ENCODE measurements around the gene TACSTD2. TPM values are rescaled to one million over a fixed set of nuclear protein-coding genes. Genes with fewer than 3 reads are reported as not detected.

TACSTD2 gene
- polyA plus RNA-seq, 1 donor (not counting 4 experiments of a cell fraction or from before 2014, with no cell fraction given): 382 TPM

DNA sequence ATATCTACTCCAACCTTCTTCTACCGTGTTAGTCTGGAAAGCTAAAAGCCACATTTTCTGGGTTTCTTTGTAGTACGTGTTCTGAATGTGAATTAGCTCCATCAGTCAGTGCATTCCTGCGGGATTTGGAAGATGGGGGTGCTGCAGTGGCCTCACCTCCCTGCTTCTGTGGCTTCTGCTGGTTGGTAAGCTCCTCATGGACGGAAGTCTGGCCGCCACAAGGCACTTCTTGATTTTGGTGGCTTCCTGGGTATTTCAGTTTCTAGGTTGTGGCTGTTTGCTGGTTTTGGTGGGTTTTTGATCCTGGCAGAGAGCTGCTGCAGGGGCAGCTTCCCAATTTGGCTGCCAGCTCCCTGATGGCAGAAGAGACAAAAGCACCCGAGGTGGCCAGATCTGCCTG is 20.9 kb upstream of the TACSTD2 start:
- Histone ChIP-seq H3K27ac (ENCODE audit: control insufficient read depth, insufficient read depth, low read length) (no peak overlapping the region), H3K9me1 (ENCODE audit: control insufficient read depth, extremely low read depth, insufficient read depth, low read length) (no peaks in the 10 kb centered on the region), H3K36me3 (ENCODE audit: control insufficient read depth in 2 of 2, extremely low read depth in 1 of 2, insufficient read depth in 2 of 2, low read length in 2 of 2) (peaks cover 2 to 8% of the 10 kb centered on the region in 2 experiments), H3K4me2 (ENCODE audit: control insufficient read depth, extremely low read depth, insufficient read depth, low read depth, low read length) (no peak overlapping the region), H3K79me2 (ENCODE audit: control insufficient read depth, insufficient read depth, low read length) (no peaks in the 10 kb centered on the region), H2AFZ (ENCODE audit: control insufficient read depth, low read length) (no peak overlapping the region), H3K9ac (ENCODE audit: control insufficient read depth, extremely low read depth, insufficient read depth, low read length) (no peak overlapping the region), H3K4me1 (ENCODE audit: control insufficient read depth, extremely low read depth, insufficient read depth, low read length) (peaks cover 8% of the 10 kb centered on the region), H3K4me3 (ENCODE audit: control insufficient read depth in 2 of 3, extremely low read depth in 1 of 3, insufficient read depth in 2 of 3, low read depth in 1 of 3, low read length in 3 of 3) (no peak overlapping the region), H3K9me3 (ENCODE audit: control insufficient read depth, low read depth, low read length) (no peaks in the 10 kb centered on the region), H3K27me3 (ENCODE audit: control insufficient read depth, extremely low read depth, insufficient read depth, low read length) (no peaks in the 10 kb centered on the region), H4K20me1 (ENCODE audit: control insufficient read depth, extremely low read depth, insufficient read depth, low read length) (no peaks in the 10 kb centered on the region)
- dilution Hi-C loops (cut with MboI; ENCODE audit: extremely low pct_ligation_motif_present, low sequenced_read_pairs): no loop called here
- TF ChIP-seq, protein P1, sequence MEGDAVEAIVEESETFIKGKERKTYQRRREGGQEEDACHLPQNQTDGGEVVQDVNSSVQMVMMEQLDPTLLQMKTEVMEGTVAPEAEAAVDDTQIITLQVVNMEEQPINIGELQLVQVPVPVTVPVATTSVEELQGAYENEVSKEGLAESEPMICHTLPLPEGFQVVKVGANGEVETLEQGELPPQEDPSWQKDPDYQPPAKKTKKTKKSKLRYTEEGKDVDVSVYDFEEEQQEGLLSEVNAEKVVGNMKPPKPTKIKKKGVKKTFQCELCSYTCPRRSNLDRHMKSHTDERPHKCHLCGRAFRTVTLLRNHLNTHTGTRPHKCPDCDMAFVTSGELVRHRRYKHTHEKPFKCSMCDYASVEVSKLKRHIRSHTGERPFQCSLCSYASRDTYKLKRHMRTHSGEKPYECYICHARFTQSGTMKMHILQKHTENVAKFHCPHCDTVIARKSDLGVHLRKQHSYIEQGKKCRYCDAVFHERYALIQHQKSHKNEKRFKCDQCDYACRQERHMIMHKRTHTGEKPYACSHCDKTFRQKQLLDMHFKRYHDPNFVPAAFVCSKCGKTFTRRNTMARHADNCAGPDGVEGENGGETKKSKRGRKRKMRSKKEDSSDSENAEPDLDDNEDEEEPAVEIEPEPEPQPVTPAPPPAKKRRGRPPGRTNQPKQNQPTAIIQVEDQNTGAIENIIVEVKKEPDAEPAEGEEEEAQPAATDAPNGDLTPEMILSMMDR (optimal IDR thresholded peaks at IDR 0.05 in 1 of 3, IDR thresholded peaks at IDR 0.05 in 1 of 3, conservative IDR thresholded peaks at IDR 0.05 in 1 of 3; ENCODE audit: extremely low read depth in 1 of 3, insufficient read depth in 2 of 3, low read length in 3 of 3): no peak
- no peak for TF ChIP-seq EZH2 (IDR thresholded peaks at IDR 0.05; ENCODE audit: low read length)
- no peak for DNase-seq (ENCODE audit: low read depth, low spot score)
- FAIRE-seq: no peak

DNA sequence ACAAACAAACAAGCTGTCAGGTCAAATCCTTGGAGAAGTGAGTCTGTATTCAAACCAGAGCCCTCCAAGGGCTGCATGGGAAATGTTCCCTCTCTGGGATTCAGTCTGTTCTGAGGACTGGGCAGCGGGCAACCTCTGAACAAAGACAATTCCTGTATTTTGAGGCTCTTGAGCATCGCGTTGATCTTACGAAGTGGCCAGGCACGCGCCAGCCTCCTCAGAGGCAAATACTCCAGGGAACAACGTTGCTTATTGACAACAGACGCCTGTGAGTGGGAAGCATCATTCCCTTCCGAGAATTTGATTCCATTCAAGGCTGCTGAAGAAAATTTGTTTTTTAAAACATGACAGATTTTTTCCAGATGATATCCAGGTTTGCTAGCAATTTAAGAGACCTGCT is 20.0 kb upstream of the TACSTD2 start:
- Histone ChIP-seq H3K9me3 (ENCODE audit: control insufficient read depth, low read depth, low read length) (no peaks in the 10 kb centered on the region), H3K79me2 (ENCODE audit: control insufficient read depth, insufficient read depth, low read length) (no peaks in the 10 kb centered on the region), H2AFZ (ENCODE audit: control insufficient read depth, low read length) (no peak overlapping the region), H3K4me1 (ENCODE audit: control insufficient read depth, extremely low read depth, insufficient read depth, low read length) (peaks cover 17% of the 10 kb centered on the region), H3K4me3 (ENCODE audit: control insufficient read depth in 2 of 3, extremely low read depth in 1 of 3, insufficient read depth in 2 of 3, low read depth in 1 of 3, low read length in 3 of 3) (no peak overlapping the region), H4K20me1 (ENCODE audit: control insufficient read depth, extremely low read depth, insufficient read depth, low read length) (no peaks in the 10 kb centered on the region), H3K27me3 (ENCODE audit: control insufficient read depth, extremely low read depth, insufficient read depth, low read length) (no peaks in the 10 kb centered on the region), H3K27ac (ENCODE audit: control insufficient read depth, insufficient read depth, low read length) (no peak overlapping the region), H3K9ac (ENCODE audit: control insufficient read depth, extremely low read depth, insufficient read depth, low read length) (no peak overlapping the region), H3K36me3 (ENCODE audit: control insufficient read depth in 2 of 2, extremely low read depth in 1 of 2, insufficient read depth in 2 of 2, low read length in 2 of 2) (peaks cover 2 to 8% of the 10 kb centered on the region in 2 experiments), H3K9me1 (ENCODE audit: control insufficient read depth, extremely low read depth, insufficient read depth, low read length) (no peaks in the 10 kb centered on the region), H3K4me2 (ENCODE audit: control insufficient read depth, extremely low read depth, insufficient read depth, low read depth, low read length) (no peak overlapping the region)
- DNase-seq (ENCODE audit: low read depth, low spot score) (no peak), FAIRE-seq (no peak)
- dilution Hi-C loops (cut with MboI; ENCODE audit: extremely low pct_ligation_motif_present, low sequenced_read_pairs): no loop called here
- TF ChIP-seq, protein P1 (optimal IDR thresholded peaks at IDR 0.05 in 1 of 3, IDR thresholded peaks at IDR 0.05 in 1 of 3, conservative IDR thresholded peaks at IDR 0.05 in 1 of 3; ENCODE audit: extremely low read depth in 1 of 3, insufficient read depth in 2 of 3, low read length in 3 of 3): no peak
- no peak for TF ChIP-seq EZH2 (IDR thresholded peaks at IDR 0.05; ENCODE audit: low read length)

Measured in keratinocyte (primary cell).